BE2C (cell line): ENCODE measurements around the gene PNPLA7.
A peak's percentile ranks its signal among the peaks of the same experiment; 100 is the strongest.

Experiments used
- DNase-seq: peaks from one replicate; pipeline ENCODE4 v3.0.0-alpha.2; 2020
- H3K27me3 ChIP-seq: fragments of 250-450 bp; sonication (Bioruptor Pico); 2 replicates; pipeline ENCODE4 v1.5.1; 2020; ENCODE audit warnings: mild to moderate bottlenecking
- H3K36me3 ChIP-seq: fragments of 250-450 bp; sonication (Bioruptor Pico); 2 replicates; pipeline ENCODE4 v1.5.1; 2020; ENCODE audit warnings: mild to moderate bottlenecking
- H3K4me1 ChIP-seq: fragments of 250-450 bp; sonication (Bioruptor Pico); 2 replicates; pipeline ENCODE4 v1.5.1; 2020
- H3K4me3 ChIP-seq: 2 replicates; pipeline ENCODE4 v1.5.1; 2011; ENCODE audit warnings: low read depth, low read length
- H3K9me3 ChIP-seq: fragments of 250-450 bp; sonication (Bioruptor Pico); 2 replicates; pipeline ENCODE4 v1.5.1; 2020
- CTCF ChIP-seq: IDR thresholded peaks from 2 replicates; pipeline ENCODE4 v1.5.1; 2012; ENCODE audit warnings: mild to moderate bottlenecking, low read depth, low read length

Gene PNPLA7

DNA sequence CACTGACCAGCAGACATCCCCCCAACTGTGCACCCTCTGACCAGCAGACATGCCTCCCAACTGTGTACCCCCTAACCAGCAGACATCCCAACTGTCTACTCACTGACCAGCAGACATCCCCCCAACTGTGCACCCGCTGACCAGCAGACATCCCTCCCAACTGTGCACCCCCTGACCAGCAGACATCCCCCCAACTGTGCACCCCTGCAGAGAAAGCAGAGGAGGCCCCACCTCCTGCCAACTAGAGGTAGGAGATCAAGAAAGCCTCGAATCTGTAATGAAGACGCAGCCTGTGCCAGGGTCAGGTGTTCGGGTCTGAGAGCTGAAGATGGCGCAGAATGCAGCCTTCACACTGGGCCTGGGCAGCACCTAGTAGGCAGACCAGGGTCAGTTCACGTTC lies 61.3 kb downstream of the PNPLA7 start:
- TF ChIP-seq CTCF, result no peak
- H3K9me3 ChIP-seq, result no peaks in the 10 kb centered on the region; the same call in 1 of the 2 replicates
- H3K4me1 ChIP-seq, result peaks cover 12% of the 10 kb centered on the region; the same call in 1 of the 2 replicates
- DNase-seq, result no peak
- H3K36me3 ChIP-seq, result no peaks in the 10 kb centered on the region
- H3K4me3 ChIP-seq, result no peak overlapping the region
- no peaks in the 10 kb centered on the region for H3K27me3 ChIP-seq

DNA sequence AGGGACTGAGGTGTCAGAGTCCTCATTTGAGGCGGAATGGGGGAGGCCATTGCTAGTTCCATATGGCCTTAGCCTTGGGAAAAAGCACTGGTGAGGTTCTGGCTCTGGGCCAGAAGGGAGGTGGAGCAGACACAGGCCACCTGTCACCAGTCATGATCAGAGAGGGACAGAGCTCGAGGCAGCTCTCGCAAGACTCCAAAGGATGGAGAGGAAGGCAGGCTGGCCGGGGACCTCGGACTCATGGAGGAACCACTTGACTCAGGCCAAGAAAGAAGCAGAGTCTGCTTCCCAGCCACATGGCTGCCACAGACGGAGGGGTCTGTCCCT lies 61.9 kb downstream of the PNPLA7 start:
- DNase-seq, result peak; percentile 76
- no peak for TF ChIP-seq CTCF
- no peaks in the 10 kb centered on the region for H3K9me3 ChIP-seq
- H3K4me3 ChIP-seq, result no peak overlapping the region
- peaks cover 12% of the 10 kb centered on the region; the same call in 1 of the 2 replicates for H3K4me1 ChIP-seq
- H3K36me3 ChIP-seq, result no peaks in the 10 kb centered on the region
- no peaks in the 10 kb centered on the region for H3K27me3 ChIP-seq

GRCh38 chr9:137487454-137488326 lies 62.5 kb downstream of the PNPLA7 start:
- TF ChIP-seq CTCF, result no peak
- Histone ChIP-seq H3K4me3 (no peak overlapping the region), H3K27me3 (no peaks in the 10 kb centered on the region), H3K4me1 (peaks cover 12% of the 10 kb centered on the region; the same call in 1 of the 2 replicates), H3K36me3 (no peaks in the 10 kb centered on the region), H3K9me3 (no peaks in the 10 kb centered on the region)
- DNase-seq, result no peak

DNA sequence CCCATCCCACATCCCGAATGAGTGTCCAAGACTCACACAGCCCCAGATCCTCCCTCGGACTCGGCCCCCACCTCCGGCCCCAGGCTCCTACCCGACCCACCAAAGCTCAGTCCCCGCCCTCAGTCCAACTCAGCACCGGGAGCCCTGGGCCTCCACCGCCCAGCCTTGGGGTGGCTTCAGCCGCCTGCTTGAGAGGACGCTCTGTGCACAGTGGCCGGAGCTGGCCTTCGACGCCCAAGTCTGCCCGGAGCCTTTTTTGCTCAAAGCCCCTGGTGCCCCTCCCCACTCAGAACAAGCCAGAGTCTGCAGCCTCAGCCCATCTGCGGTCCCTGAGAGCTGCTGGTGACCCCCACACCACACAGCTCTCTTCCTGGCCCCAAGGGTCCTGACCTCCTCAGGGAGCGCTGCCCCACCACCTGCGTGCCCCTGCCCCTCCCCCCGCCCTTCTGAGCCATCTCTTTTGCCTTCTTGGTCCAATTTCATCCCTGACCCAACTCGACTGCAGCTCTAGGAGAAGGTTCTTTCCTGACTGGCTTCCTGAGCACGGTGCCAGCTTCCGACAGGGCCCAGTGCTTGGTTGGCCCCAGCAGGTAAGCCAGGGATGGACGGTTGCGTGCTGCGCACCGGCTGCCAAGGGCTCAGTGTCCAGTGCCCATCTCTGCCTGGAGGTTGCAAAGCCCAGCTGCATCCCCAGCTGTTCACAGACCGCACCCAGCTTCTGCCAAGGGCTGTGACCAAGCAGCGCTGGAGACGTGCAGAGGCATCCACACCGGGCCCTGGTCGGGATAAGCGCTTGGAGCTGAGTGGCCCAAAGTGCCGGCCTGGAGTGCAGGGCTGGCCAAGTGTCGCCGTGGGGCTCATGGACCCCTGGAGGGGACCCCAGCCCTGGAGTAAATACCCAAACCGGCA lies 63.4 kb downstream of the PNPLA7 start:
- Histone ChIP-seq H3K27me3 (no peaks in the 10 kb centered on the region), H3K4me3 (no peak overlapping the region), H3K9me3 (no peaks in the 10 kb centered on the region), H3K36me3 (no peaks in the 10 kb centered on the region), H3K4me1 (peaks cover 17% of the 10 kb centered on the region)
- TF ChIP-seq CTCF, result no peak
- DNase-seq, result no peak

GRCh38 chr9:137486141-137486490 lies 64.1 kb downstream of the PNPLA7 start:
- no peak for TF ChIP-seq CTCF
- H3K4me3 ChIP-seq, result no peak overlapping the region
- peaks cover 19% of the 10 kb centered on the region for H3K4me1 ChIP-seq
- no peaks in the 10 kb centered on the region for H3K27me3 ChIP-seq
- DNase-seq, result no peak
- H3K36me3 ChIP-seq, result no peaks in the 10 kb centered on the region
- H3K9me3 ChIP-seq, result no peaks in the 10 kb centered on the region
